Nephron (organoid): ENCODE results near the gene MSGN1.

Experiments
- H3K27ac Mint-ChIP-seq, 3 experiments: 2 replicates each; pipeline ENCODE4 v1.8.0; 2020; ENCODE audit warnings: mixed read lengths in 3 of 3, mild to moderate bottlenecking in 2 of 3, moderate library complexity in 1 of 3
- H3K27me3 Mint-ChIP-seq: 2 replicates; pipeline ENCODE4 v1.8.0; 2021; ENCODE audit warnings: low read depth, mild to moderate bottlenecking, moderate library complexity, mixed read lengths
- H3K36me3 Mint-ChIP-seq: 2 replicates; pipeline ENCODE4 v1.8.0; 2020; ENCODE audit warnings: low read depth, mixed read lengths
- H3K4me1 Mint-ChIP-seq: 2 replicates; pipeline ENCODE4 v1.8.0; 2020; ENCODE audit warnings: mixed read lengths
- H3K4me3 Mint-ChIP-seq, 3 experiments: 2 replicates each; pipeline ENCODE4 v1.8.0; 2020; ENCODE audit warnings: mild to moderate bottlenecking in 3 of 3, mixed read lengths in 3 of 3, moderate library complexity in 2 of 3
- H3K9me3 Mint-ChIP-seq: 2 replicates; pipeline ENCODE4 v1.8.0; 2020; ENCODE audit warnings: mixed read lengths
- TF ChIP-seq, protein P1 (sequence below), 3 experiments: fragments of 200-600 bp; sonication (generic); IDR thresholded peaks; one replicate each; pipeline ENCODE4 v1.5.0; 2021; ENCODE audit warnings: antibody characterized with exemption in 3 of 3; ENCODE audit not compliant: unreplicated experiment in 3 of 3

MSGN1 gene

DNA sequence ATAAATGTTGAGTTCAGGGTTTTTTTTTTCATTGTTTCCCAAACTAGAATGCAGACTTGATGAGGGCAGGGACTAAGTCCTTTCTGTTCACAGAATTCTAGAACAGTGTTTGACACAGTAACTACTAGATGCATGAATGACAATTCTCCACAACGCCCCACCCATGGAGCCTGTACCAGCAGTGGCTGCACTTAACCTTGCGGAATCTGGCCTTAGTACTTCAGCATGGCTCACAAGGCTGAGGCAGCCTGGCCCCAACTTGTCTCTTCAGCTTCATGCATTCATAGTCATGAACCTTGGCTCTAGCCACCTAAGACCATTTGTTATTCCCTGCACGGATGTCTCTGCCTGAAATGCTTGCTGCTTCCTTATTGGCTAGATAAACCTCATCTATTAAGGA is 29.5 kb upstream of the MSGN1 start:
- TF ChIP-seq, protein P1, sequence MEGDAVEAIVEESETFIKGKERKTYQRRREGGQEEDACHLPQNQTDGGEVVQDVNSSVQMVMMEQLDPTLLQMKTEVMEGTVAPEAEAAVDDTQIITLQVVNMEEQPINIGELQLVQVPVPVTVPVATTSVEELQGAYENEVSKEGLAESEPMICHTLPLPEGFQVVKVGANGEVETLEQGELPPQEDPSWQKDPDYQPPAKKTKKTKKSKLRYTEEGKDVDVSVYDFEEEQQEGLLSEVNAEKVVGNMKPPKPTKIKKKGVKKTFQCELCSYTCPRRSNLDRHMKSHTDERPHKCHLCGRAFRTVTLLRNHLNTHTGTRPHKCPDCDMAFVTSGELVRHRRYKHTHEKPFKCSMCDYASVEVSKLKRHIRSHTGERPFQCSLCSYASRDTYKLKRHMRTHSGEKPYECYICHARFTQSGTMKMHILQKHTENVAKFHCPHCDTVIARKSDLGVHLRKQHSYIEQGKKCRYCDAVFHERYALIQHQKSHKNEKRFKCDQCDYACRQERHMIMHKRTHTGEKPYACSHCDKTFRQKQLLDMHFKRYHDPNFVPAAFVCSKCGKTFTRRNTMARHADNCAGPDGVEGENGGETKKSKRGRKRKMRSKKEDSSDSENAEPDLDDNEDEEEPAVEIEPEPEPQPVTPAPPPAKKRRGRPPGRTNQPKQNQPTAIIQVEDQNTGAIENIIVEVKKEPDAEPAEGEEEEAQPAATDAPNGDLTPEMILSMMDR (IDR thresholded peaks at IDR 0.05; ENCODE audit: unreplicated experiment in 3 of 3) = no peak
- Mint-ChIP-seq H3K4me1 (peaks cover 16% of the 10 kb centered on the region), H3K27ac (no peak overlapping the region), H3K9me3 (no peaks in the 10 kb centered on the region), H3K27me3 (no peaks in the 10 kb centered on the region), H3K4me3 (no peak overlapping the region), H3K36me3 (peaks cover 26% of the 10 kb centered on the region)

DNA sequence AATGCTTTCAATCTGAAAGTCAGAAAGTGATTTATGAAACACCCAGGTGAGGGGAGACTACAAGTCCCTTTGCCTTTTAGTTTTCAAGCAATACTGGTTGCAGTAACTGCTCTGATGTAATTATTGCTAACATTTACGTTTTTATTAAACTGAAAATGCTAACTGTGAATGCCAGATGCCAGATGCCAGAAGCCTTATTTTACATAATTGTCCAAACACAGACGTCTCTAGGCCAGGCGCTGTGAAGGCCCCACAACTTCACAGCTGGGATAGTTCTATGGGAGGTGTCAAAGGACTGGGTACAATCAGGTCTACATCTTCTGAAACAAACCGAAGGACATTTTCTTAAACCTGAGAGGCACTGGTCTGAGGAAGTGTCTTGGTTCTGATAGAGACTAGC is 27.5 kb upstream of the MSGN1 start:
- TF ChIP-seq, protein P1 (IDR thresholded peaks at IDR 0.05; ENCODE audit: unreplicated experiment in 3 of 3) = no peak

DNA sequence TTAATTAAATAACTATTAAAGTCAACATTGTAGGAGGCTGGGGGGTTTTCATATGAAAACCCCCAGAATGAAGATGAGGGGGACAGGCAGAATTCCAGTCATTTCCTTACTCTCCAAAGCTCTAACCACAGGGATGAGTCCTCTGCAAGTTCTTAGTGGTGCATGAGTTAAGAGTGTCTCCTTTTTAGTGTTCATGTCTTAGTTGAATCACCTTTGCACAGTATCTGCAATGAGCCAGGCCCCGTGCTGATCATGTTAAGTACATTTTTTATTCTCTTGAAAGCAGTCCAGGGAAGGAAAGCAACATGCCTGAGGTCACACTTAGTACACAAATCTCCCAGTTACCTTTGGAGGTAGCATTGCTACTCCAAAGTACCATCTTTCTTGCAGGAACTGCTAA is 25.7 kb upstream of the MSGN1 start:
- Mint-ChIP-seq H3K36me3 (peaks cover 3% of the 10 kb centered on the region), H3K4me1 (peaks cover 50% of the 10 kb centered on the region), H3K27ac (peak overlapping the region in 2 of 3 experiments; percentile 77 to 83), H3K4me3 (no peak overlapping the region), H3K27me3 (no peaks in the 10 kb centered on the region), H3K9me3 (no peaks in the 10 kb centered on the region)
- TF ChIP-seq, protein P1 (IDR thresholded peaks at IDR 0.05; ENCODE audit: unreplicated experiment in 3 of 3) = no peak

More for the DNA sequence above, 27.5 kb upstream of the MSGN1 start:
- no peak overlapping the region for H3K27ac Mint-ChIP-seq
- H3K36me3 Mint-ChIP-seq = peaks cover 10% of the 10 kb centered on the region
- no peaks in the 10 kb centered on the region for H3K9me3 Mint-ChIP-seq
- no peaks in the 10 kb centered on the region for H3K27me3 Mint-ChIP-seq
- H3K4me1 Mint-ChIP-seq = peaks cover 37% of the 10 kb centered on the region
- H3K4me3 Mint-ChIP-seq = no peak overlapping the region

DNA sequence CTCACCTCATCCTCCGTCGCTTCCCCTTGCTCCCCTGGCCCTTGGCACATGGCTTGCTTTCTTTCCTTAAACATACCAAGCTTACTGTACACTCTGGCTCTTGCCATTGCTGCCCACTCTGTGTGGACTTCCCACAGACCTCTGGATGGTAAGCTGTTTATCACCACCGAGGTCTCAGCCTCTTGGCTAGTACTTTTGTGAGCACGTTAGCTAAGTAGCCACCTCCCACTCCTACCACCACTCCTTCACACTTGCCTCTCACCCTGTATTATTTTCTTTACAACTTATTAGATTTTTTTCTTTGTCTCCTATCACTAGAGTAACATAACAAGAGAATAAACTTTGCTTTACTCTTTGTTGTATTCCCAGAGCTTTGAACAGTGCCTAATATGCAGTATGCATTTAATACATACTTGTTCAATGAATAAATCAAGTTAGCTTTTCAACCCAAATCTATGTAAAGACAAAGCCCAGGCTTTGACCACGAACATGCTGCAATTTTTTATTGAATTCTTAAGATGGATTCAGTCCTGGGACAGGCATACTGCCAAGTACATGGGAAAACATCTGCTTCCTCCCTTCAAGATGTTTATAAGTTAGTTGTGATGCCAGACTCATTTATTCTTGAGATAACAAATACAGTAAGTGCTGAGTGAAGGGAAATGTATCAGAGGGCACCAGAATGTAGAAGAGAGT is 25.0 kb upstream of the MSGN1 start:
- peak overlapping the region in 1 of 3 experiments; percentile 8 for H3K4me3 Mint-ChIP-seq
- no peaks in the 10 kb centered on the region for H3K9me3 Mint-ChIP-seq
- peaks cover 52% of the 10 kb centered on the region for H3K4me1 Mint-ChIP-seq
- TF ChIP-seq, protein P1 (IDR thresholded peaks at IDR 0.05; ENCODE audit: unreplicated experiment in 3 of 3) = no peak
- H3K36me3 Mint-ChIP-seq = no peaks in the 10 kb centered on the region
- peak overlapping the region; percentile 20 to 83 (median 77) for H3K27ac Mint-ChIP-seq
- H3K27me3 Mint-ChIP-seq = no peaks in the 10 kb centered on the region

DNA sequence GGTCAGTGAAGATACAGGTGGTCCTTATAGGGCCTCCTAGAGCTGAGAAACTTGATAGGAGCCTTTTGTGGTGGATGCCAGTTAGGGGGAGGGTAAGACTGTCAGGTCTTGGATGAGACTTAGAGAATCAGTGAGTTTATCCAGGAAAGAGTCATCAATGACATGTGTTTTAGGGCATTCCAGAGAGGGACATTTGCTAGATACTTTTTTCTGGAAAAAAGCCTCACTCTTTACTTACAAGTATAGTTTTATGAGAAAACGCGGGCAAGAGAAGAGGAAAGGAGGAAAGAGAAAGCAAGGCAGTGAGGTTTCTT is 24.5 kb upstream of the MSGN1 start:
- H3K27me3 Mint-ChIP-seq = no peaks in the 10 kb centered on the region
- peak overlapping the region in 2 of 3 experiments; percentile 8 to 15 for H3K4me3 Mint-ChIP-seq
- H3K4me1 Mint-ChIP-seq = peaks cover 56% of the 10 kb centered on the region
- no peaks in the 10 kb centered on the region for H3K9me3 Mint-ChIP-seq
- peak overlapping the region; percentile 20 to 83 (median 77) for H3K27ac Mint-ChIP-seq
- no peaks in the 10 kb centered on the region for H3K36me3 Mint-ChIP-seq
- TF ChIP-seq, protein P1 (IDR thresholded peaks at IDR 0.05; ENCODE audit: unreplicated experiment in 3 of 3) = no peak

DNA sequence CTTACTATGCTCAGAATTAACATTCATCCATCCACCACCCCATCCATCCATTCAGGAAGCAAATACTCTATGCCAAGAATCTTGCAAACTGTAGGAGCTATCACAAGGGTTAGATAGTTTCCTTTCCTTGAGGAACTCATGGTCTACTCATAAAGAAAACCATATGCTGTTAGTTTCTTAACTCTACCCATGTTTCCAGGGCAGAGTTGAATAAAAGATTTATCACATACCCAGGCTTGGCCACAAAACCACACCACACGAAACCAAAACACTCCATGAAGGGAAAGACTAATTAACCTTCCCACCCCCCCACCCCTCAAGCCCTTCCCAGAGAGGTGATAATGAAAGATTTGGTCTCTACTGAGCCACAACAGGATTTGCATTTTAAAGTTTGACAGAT is 23.7 kb upstream of the MSGN1 start:
- no peaks in the 10 kb centered on the region for H3K36me3 Mint-ChIP-seq
- H3K27me3 Mint-ChIP-seq = no peaks in the 10 kb centered on the region
- H3K4me3 Mint-ChIP-seq = peak overlapping the region in 1 of 3 experiments; percentile 7
- TF ChIP-seq, protein P1 (IDR thresholded peaks at IDR 0.05; ENCODE audit: unreplicated experiment in 3 of 3) = no peak
- peaks cover 58% of the 10 kb centered on the region for H3K4me1 Mint-ChIP-seq
- no peaks in the 10 kb centered on the region for H3K9me3 Mint-ChIP-seq
- peak overlapping the region; percentile 77 to 89 (median 83) for H3K27ac Mint-ChIP-seq
